Adrenal gland (tissue), 12 donors: ENCODE measurements around the gene NEK8. TPM values are rescaled to one million over a fixed set of nuclear protein-coding genes. Genes with fewer than 3 reads are reported as not detected.
"Not testable (repeated sequence)": the region's sequence is repeated elsewhere in the genome, so short reads cannot be mapped to it uniquely, and the experiment has no call there.

Source experiments
- DNase-seq, 7 donors: peaks; one replicate each; pipeline ENCODE4 v3.0.0-alpha.2; 2019 to 2020
- H3K27ac ChIP-seq, 5 donors: fragments of 200-600 bp; sonication (generic) in 4 of 5; 1 replicate in 3 of 5; 2 replicates in 2 of 5; pipeline versions ENCODE4 v1.5.1 to v1.8.0; 2016 to 2020; ENCODE audit warnings: mild to moderate bottlenecking in 1 of 5
- H3K27me3 ChIP-seq: fragments of 200-600 bp; 2 replicates; pipeline ENCODE4 v1.8.0; 2021
- H3K36me3 ChIP-seq, 2 donors: fragments of 200-600 bp; replicated peaks in 1 of 2; 1 replicate in 1 of 2; 2 replicates in 1 of 2; pipeline versions ENCODE4 v1.5.1 to v1.8.0; 2018 to 2022
- H3K4me1 ChIP-seq, 2 donors: fragments of 200-600 bp; replicated peaks in 1 of 2; 1 replicate in 1 of 2; 2 replicates in 1 of 2; pipeline versions ENCODE4 v1.5.1 to v1.8.0; 2018 to 2021
- H3K4me3 ChIP-seq, 4 donors: fragments of 200-600 bp; sonication (generic) in 3 of 4; one replicate each; pipeline ENCODE4 v1.5.1; 2016 to 2018
- H3K9me3 ChIP-seq, 3 donors: fragments of 200-600 bp; sonication (generic) in 1 of 3; replicated peaks in 1 of 3; 1 replicate in 2 of 3; 2 replicates in 1 of 3; pipeline versions ENCODE4 v1.5.1 to v1.8.0; 2016 to 2021
- CTCF ChIP-seq, 6 experiments: fragments of 450-650 bp in 4 of 6; fragments of 200-600 bp in 2 of 6; sonication (generic) in 1 of 6; IDR thresholded peaks; 1 replicate in 5 of 6; 2 replicates in 1 of 6; pipeline versions ENCODE4 v1.5.1 to v1.8.0; 2016 to 2021; ENCODE audit warnings: antibody characterized with exemption in 6 of 6, mild to moderate bottlenecking in 2 of 6, moderate library complexity in 1 of 6
- POLR2A ChIP-seq, 2 donors: fragments of 450-650 bp; IDR thresholded peaks; one replicate each; pipeline ENCODE4 v1.6.1; 2017; ENCODE audit warnings: antibody characterized with exemption in 2 of 2, mild to moderate bottlenecking in 2 of 2, moderate library complexity in 1 of 2
- WGBS, 4 donors: extraction: QIAGEN DNeasy Blood & Tissue Kit in 2 of 4; methylation state at CpG; one replicate each; pipeline versions ENCODE4 v1.1.5 to v1.1.7; 2013 to 2017; 5-methylcytosine and 5-hydroxymethylcytosine counted together
- intact Hi-C, 2 donors: fragments of 100-400 bp; cut with DNase I; formaldehyde crosslinking; loops; one replicate each; pipeline versions ENCODE4 v1.14.1 to v1.15.0; 2022 to 2023
- polyA plus RNA-seq, 3 donors: library from polyadenylated mRNA; stranded (reverse); fragments of 200-250 nt in 2 of 3; fragments of 350-450 nt in 1 of 3; fragmentation: Illumina TruSeq in 1 of 3; extraction: RNeasy Lipid Tissue Mini Kit (QIAGEN cat#74804) in 1 of 3; gene quantifications; one replicate each; pipeline ENCODE4 v1.2.3, GENCODE V29; 2013 to 2014
- total RNA-seq, 9 donors: library from RNA; depleted of rRNA in 4 of 9; stranded (reverse); fragments of >200 nt in 4 of 9; fragments of 120-200 nt in 1 of 9; fragmentation: NEBNext Ultra II Directional in 1 of 9; extraction: Animal tissue kit (Norgen Biotek cat#: 25700) in 1 of 9; gene quantifications; one replicate each; pipeline versions ENCODE4 v1.1.0 to v1.2.4, GENCODE V29; 2013 to 2023
- donor health status: healthy with polysubstance abuse.
- donor health status: Bipolar disorder and iron deficiency.
- donor health status: DM: yes; HTN: yes; CAD: no.
- donor health status: DM: no; HTN: no; CAD: no.
- donor health status: DM: no; HTN: no; CAD: no.
- donor health status: DM: yes; HTN: yes; CAD: no.

Gene NEK8
- total and polyA plus RNA-seq, 12 donors, result 0.54 to 11.9 (median 6.1) TPM

- no peak for DNase-seq
- Histone ChIP-seq H3K9me3 (no peaks in the 10 kb centered on the region), H3K4me3 (peak overlapping the region in 2 of 4 donors; percentile 58 to 91), H3K36me3 (peaks cover 0 to 47% of the 10 kb centered on the region in 2 donors), H3K27me3 (no peaks in the 10 kb centered on the region), H3K27ac (peak overlapping the region; percentile 78 to 95 (median 92)), H3K4me1 (peaks cover 37 to 51% of the 10 kb centered on the region in 2 donors)
- TF ChIP-seq POLR2A (IDR thresholded peaks at IDR 0.05) (no peak), CTCF (IDR thresholded peaks at IDR 0.05) (no peak)
- intact Hi-C loops, result no loop called here
- WGBS, 4 donors, result 36 to 43% (median 38%) methylated on average over 18 of the region's 18 CpGs
Measured at GRCh38 chr17:28718333-28719020, 10.1 kb upstream of the NEK8 start.

- no peak for DNase-seq
- H3K4me1 ChIP-seq, result peaks cover 37 to 51% of the 10 kb centered on the region in 2 donors
- peaks cover 0 to 47% of the 10 kb centered on the region in 2 donors for H3K36me3 ChIP-seq
Measured at GRCh38 chr17:28719021-28719433, 9.6 kb upstream of the NEK8 start.

GRCh38 chr17:28720247-28720996 is 8.2 kb upstream of the NEK8 start:
- no peak for DNase-seq
- H3K9me3 ChIP-seq, result no peaks in the 10 kb centered on the region
- peaks cover 0 to 40% of the 10 kb centered on the region in 2 donors for H3K36me3 ChIP-seq
- peaks cover 39 to 56% of the 10 kb centered on the region in 2 donors for H3K4me1 ChIP-seq
- intact Hi-C loops, result no loop called here
- 2 to 3% (median 3%) methylated on average over 18 to 29 of the region's 30 CpGs for WGBS, 4 donors
- no peaks in the 10 kb centered on the region for H3K27me3 ChIP-seq
- TF ChIP-seq CTCF (IDR thresholded peaks at IDR 0.05) (peak in 2 of 6 experiments; percentile 18 to 25), POLR2A (IDR thresholded peaks at IDR 0.05) (peak in 1 of 2 donors; percentile 6)
- H3K27ac ChIP-seq, result peak overlapping the region in 4 of 5 donors; percentile 78 to 95 (median 90)
- H3K4me3 ChIP-seq, result peak overlapping the region; percentile 53 to 91 (median 76)

More at GRCh38 chr17:28719021-28719433, 9.6 kb upstream of the NEK8 start:
- 23 to 32% (median 31%) methylated on average over 15 to 18 of the region's 18 CpGs for WGBS, 4 donors
- peak overlapping the region; percentile 78 to 95 (median 92) for H3K27ac ChIP-seq
- TF ChIP-seq POLR2A (IDR thresholded peaks at IDR 0.05) (no peak), CTCF (IDR thresholded peaks at IDR 0.05) (no peak)
- intact Hi-C loops, result no loop called here
- no peaks in the 10 kb centered on the region for H3K9me3 ChIP-seq
- no peaks in the 10 kb centered on the region for H3K27me3 ChIP-seq
- H3K4me3 ChIP-seq, result peak overlapping the region in 2 of 4 donors; percentile 82 to 91

GRCh38 chr17:28720997-28721329 is 7.6 kb upstream of the NEK8 start:
- Histone ChIP-seq H3K36me3 (peaks cover 0 to 40% of the 10 kb centered on the region in 2 donors), H3K4me1 (peaks cover 43 to 62% of the 10 kb centered on the region in 2 donors), H3K4me3 (peak overlapping the region in 1 of 4 donors; percentile 91), H3K27ac (peak overlapping the region in 2 of 5 donors; percentile 22 to 26)
- H3K27me3 ChIP-seq, H3K9me3 ChIP-seq, intact Hi-C loops: not testable (repeated sequence)
- peak in 1 of 7 donors; percentile 68 for DNase-seq
- 31 to 42% (median 32%) methylated on average over 19 of the region's 19 CpGs for WGBS, 4 donors
